Chondrocyte (in vitro differentiated cells): ENCODE results near the gene DHTKD1. TPM values are rescaled to one million over a fixed set of nuclear protein-coding genes. Genes with fewer than 3 reads are reported as not detected.

ENCODE experiments used
- DNase-seq: peaks from one replicate; pipeline ENCODE4 v3.0.0; 2021; ENCODE audit warnings: mixed read lengths, low spot score
- H3K27ac Mint-ChIP-seq: one replicate; pipeline ENCODE4 v1.8.0; 2021; ENCODE audit warnings: mild to moderate bottlenecking, moderate library complexity, mixed read lengths; ENCODE audit not compliant: unreplicated experiment
- H3K27me3 Mint-ChIP-seq: 2 replicates; pipeline ENCODE4 v1.8.0; 2021; ENCODE audit warnings: low read depth, mixed read lengths
- H3K36me3 Mint-ChIP-seq: 2 replicates; pipeline ENCODE4 v1.8.0; 2021; ENCODE audit warnings: low read depth, mixed read lengths
- H3K4me1 Mint-ChIP-seq: 2 replicates; pipeline ENCODE4 v1.8.0; 2021; ENCODE audit warnings: low read depth, mild to moderate bottlenecking, mixed read lengths
- H3K4me3 Mint-ChIP-seq: one replicate; pipeline ENCODE4 v1.8.0; 2021; ENCODE audit warnings: mild to moderate bottlenecking, moderate library complexity, mixed read lengths; ENCODE audit not compliant: unreplicated experiment
- H3K9me3 Mint-ChIP-seq: 2 replicates; pipeline ENCODE4 v1.8.0; 2021; ENCODE audit warnings: low read depth, mixed read lengths
- total RNA-seq: library from RNA; stranded (reverse); gene quantifications from 3 replicates; pipeline ENCODE4 v1.2.1, GENCODE V29; 2021
- TF ChIP-seq, protein P1 (sequence below): fragments of 200-600 bp; sonication (generic); IDR thresholded peaks from 2 replicates; pipeline ENCODE4 v1.5.0; 2021; ENCODE audit warnings: antibody characterized with exemption, mild to moderate bottlenecking, moderate library complexity

DHTKD1 gene
- total RNA-seq, 1 donor from 2014 or later: 13.7 TPM

DNA sequence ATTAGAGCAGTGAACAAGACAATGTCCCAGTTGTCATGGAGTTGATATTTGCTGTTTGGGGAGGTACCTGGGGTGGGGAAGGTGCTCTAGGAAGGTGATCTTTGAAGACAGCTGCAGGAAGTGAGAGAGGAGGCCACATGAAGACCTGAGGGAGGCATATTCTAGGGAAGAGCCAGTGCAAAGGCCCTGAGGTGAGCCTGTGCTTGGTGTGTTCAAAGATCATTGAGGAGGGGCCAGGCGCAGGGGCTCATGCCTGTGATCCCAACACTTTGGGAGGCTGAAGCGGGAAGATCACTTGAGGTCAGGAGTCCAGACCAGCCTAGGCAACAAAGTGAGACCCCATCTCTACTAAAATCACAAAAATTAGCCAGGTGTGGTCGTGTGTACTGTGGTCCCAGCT lies 75.8 kb downstream of the DHTKD1 start:
- H3K27me3 Mint-ChIP-seq: no peaks in the 10 kb centered on the region
- H3K9me3 Mint-ChIP-seq: no peaks in the 10 kb centered on the region
- H3K27ac Mint-ChIP-seq: no peak overlapping the region
- H3K4me3 Mint-ChIP-seq: no peak overlapping the region
- peaks cover 19% of the 10 kb centered on the region for H3K36me3 Mint-ChIP-seq
- H3K4me1 Mint-ChIP-seq: no peaks in the 10 kb centered on the region
- TF ChIP-seq, protein P1, sequence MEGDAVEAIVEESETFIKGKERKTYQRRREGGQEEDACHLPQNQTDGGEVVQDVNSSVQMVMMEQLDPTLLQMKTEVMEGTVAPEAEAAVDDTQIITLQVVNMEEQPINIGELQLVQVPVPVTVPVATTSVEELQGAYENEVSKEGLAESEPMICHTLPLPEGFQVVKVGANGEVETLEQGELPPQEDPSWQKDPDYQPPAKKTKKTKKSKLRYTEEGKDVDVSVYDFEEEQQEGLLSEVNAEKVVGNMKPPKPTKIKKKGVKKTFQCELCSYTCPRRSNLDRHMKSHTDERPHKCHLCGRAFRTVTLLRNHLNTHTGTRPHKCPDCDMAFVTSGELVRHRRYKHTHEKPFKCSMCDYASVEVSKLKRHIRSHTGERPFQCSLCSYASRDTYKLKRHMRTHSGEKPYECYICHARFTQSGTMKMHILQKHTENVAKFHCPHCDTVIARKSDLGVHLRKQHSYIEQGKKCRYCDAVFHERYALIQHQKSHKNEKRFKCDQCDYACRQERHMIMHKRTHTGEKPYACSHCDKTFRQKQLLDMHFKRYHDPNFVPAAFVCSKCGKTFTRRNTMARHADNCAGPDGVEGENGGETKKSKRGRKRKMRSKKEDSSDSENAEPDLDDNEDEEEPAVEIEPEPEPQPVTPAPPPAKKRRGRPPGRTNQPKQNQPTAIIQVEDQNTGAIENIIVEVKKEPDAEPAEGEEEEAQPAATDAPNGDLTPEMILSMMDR: no peak
- DNase-seq: no peak

DNA sequence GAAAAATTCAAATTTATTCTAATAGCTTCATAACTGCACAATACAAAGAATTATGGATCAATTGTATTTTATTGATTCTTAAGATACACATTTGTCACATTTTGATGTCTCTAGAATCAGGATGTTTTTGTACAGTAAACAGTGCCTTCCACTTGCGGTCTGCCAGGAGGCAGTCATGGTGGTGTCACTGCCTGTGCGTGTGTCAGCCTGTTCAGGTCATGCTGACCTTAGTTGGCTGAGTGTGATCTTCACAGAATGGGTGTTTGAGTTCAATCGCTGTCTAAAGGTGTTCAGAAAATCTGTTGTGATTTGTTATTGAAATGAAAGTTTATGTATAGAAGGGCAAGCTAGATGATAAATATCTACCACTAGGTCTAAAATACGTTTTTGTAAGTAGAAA lies 81.4 kb downstream of the DHTKD1 start:
- H3K27ac Mint-ChIP-seq: no peak overlapping the region
- H3K9me3 Mint-ChIP-seq: no peaks in the 10 kb centered on the region
- H3K4me3 Mint-ChIP-seq: no peak overlapping the region

DNA sequence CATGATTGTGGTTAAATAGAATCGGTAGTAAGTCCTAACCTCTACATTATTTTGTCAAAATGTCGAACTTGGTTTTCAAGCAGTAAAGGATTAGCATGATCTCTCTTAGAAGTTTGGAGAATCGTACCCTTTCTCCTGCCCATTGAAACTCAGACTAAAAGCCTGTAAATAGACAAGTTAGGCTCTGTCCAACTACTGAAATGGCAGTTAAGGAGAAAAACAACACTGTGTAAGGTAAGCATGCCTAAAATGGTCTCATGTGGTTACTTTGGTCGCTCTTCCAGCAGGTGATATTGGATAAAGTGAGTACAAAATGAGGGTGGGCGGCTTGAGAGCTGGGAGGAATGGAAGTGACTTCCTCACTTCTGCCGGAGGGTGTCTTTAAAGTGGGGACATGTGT lies 85.8 kb downstream of the DHTKD1 start:
- Mint-ChIP-seq H3K4me1 (peaks cover 2% of the 10 kb centered on the region), H3K4me3 (no peak overlapping the region), H3K27ac (no peak overlapping the region), H3K27me3 (no peaks in the 10 kb centered on the region), H3K36me3 (peaks cover 20% of the 10 kb centered on the region), H3K9me3 (no peaks in the 10 kb centered on the region)
- no peak for DNase-seq
- TF ChIP-seq, protein P1: no peak

More for the DNA sequence above, 81.4 kb downstream of the DHTKD1 start:
- Mint-ChIP-seq H3K4me1 (peaks cover 2% of the 10 kb centered on the region), H3K27me3 (no peaks in the 10 kb centered on the region), H3K36me3 (peaks cover 16% of the 10 kb centered on the region)
- DNase-seq: no peak
- TF ChIP-seq, protein P1: no peak

DNA sequence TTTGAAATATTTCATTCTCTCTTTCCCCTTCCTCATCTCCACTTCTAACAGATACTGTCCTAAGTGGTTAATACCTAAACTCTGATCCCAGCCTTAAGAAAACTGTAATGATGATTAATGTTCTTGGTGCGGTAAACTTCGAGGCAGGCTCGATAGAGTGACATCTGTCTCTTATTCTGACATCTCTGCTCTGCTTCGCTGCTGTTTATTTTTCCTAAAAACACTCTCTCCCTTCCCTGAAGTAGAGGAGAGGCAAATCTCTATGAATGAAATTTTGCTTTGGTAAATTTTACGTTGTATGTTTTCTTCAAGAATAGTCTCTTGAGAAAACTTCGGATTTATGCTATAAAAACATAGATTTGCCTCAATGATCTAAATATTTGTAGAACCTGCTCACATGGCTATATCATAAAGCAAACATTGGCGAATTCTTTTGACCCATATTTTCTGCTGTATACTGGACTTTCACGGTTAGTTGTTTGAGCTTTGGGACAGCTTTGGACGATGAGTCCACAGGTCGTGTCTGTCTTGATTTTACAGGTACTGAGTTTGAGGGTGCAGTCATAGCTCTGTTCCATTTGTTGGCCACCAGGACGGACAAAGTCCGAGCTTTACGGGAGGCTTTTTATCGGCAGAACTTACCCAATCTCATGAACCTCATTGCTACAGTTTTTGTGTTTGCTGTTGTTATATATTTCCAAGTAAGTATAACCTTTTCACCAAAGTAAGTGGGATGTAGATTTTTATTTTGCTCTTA lies 87.8 kb downstream of the DHTKD1 start:
- Mint-ChIP-seq H3K27me3 (no peaks in the 10 kb centered on the region), H3K36me3 (peaks cover 18% of the 10 kb centered on the region), H3K9me3 (no peaks in the 10 kb centered on the region), H3K4me1 (peaks cover 2% of the 10 kb centered on the region), H3K27ac (no peak overlapping the region), H3K4me3 (no peak overlapping the region)
- no peak for DNase-seq
- TF ChIP-seq, protein P1: no peak

DNA sequence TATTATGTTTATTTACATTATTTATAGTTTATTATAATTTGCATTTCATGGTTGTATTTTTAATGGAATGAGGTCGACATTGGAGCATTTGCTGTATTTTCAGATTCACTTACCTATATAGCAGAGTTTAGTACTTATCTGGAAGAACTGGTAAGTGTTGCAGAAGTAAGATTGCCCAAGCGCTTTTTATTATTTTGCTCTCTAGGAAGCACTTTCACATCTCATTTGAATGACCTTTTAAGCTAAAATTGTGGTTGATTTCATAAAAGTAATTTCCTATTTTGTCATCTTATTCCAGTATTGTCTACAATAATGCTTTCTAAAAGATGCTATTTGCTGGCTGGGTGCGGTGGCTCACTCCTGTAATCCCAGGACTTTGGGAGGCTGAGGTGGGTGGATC lies 89.4 kb downstream of the DHTKD1 start:
- no peak overlapping the region for H3K4me3 Mint-ChIP-seq
- peaks cover 2% of the 10 kb centered on the region for H3K4me1 Mint-ChIP-seq
- no peaks in the 10 kb centered on the region for H3K9me3 Mint-ChIP-seq
- no peaks in the 10 kb centered on the region for H3K27me3 Mint-ChIP-seq
- TF ChIP-seq, protein P1: no peak
- DNase-seq: no peak
- no peak overlapping the region for H3K27ac Mint-ChIP-seq
- H3K36me3 Mint-ChIP-seq: peaks cover 18% of the 10 kb centered on the region
